ENCODE measurements around the gene RGS17.

- TF ChIP-seq POLR2A (IDR thresholded peaks at IDR 0.05) (no peak), CTCF (IDR thresholded peaks at IDR 0.05) (no peak)
These were observed 72.8 kb downstream of the RGS17 start for GRCh38 chr6:153058291-153058690.

Data from uterus (tissue), 2 donors.